Stimulated activated CD4-positive, alpha-beta T cell treated with anti-CD3 and anti-CD28 coated beads, Interleukin-12 subunit alpha, Interleukin-12 subunit beta, amount 100 ng/mL, for 4 hours (primary cell): ENCODE measurements around the gene NR2F1-AS1.
"Not testable (repeated sequence)": the region's sequence is repeated elsewhere in the genome, so short reads cannot be mapped to it uniquely, and the experiment has no call there.

Experiments used
- DNase-seq: peaks from one replicate; pipeline ENCODE4 v3.0.0-alpha.2; 2020

NR2F1-AS1 gene

DNA sequence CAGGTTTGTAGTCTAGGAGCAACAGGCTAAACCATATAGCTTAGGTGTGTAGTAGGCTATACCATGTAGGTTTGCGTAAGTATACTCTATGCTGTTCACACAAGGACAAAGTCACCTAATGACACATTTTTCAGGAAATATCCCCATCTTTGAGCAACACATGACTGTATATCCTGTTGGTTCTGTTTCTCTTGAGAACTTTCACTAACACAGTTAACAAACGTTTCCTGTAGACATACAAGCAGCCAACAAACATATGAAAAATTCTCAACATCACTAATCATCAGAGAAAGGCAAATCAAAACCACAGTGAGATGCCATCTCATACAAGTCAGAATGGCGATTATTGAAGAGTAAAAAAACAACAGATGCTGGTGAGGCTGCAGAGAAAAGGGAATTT is 68.2 kb downstream of the NR2F1-AS1 start:
- DNase-seq = no peak

DNA sequence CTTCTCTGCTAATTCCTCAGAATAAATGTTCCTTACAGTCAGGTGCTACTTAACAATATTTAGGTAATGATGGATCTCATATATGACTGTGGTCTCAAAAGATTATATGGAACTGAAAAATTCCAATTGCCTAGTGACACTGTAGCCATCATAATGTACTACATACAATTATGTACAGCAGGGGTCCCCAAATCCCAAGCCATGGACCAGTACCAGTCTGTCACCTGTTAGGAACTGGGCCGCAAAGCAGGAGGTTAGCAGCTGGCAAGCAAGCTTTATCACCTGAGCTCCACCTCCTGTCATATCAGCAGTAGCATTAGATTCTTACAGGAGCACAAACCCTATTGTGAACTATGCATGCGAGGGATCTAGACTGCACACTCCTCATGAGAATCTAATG is 69.6 kb downstream of the NR2F1-AS1 start:
- no peak for DNase-seq

DNA sequence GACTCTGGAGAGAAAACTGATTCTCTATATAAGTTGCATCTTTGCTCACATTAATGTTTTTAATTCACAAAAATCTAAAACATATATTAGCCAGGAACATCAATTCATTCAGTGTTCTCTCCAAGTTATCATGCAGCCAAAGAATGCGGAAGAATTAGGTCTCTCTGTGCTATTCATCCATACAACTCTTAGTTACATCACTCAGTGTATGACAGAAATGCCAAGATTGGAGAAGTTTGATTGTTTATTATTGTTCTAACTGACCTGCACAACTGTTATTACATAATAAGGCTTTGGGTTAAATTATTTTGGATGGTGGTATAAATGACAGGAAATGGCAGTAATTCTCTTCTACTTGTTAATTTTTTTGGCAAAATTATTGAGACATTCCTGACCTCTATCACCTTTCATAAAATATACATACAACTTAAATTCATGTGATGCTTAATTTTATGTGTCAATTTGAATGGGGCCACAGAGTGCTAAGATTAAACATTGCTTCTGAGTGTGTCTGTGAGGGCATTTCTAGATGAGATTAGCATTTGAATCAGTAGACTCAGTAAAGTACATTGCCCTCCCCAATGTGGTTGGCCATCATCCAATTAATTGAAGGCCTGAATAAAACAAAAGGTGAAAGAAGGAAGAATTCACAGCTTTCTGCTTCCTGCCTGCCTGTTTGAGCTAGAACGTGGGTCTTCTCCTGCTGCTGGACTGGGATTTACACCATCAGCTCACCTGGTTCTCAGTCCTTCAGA is 70.2 kb downstream of the NR2F1-AS1 start:
- no peak for DNase-seq

DNA sequence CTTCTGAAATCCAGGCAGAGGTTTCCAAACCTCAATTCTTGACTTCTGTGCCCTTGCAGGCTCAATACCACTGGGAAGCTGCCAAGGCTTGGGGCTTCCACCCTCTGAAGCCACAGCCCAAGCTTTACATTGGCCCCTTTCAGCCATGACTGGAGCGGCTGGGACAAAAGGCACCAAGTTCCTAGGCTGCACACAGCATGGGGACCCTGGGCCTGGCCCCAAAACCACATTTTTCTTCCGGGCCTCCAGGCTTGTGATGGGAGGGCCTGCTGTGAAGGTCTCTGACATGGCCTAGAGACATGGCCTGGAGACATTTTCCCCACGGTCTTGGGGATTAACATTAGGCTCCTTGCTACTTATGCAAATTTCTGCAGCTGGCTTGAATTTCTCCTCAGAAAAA is 75.5 kb downstream of the NR2F1-AS1 start:
- DNase-seq = not testable (repeated sequence)

DNA sequence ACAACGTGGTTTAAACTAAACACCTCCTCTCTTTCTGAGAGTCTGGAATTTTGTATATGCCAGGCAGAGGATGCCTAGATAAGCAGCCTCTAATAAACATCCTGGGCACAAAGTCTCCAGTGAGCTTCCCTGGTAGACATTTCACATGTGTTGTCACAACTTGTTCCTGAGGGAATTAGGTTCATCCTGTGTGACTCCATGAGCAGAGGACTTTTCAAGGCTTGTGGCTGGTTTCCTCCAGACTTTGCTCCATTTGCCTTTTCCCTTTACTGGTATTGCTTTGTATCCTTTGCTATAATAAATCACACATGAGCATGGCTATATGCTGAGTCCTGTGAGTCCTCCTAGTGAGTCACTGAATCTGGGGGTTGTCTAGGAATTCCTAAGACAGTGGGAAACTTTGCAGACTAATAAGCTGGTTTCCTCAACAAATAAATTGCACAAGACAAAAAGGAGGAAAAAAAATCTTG is 77.4 kb downstream of the NR2F1-AS1 start:
- DNase-seq = no peak

DNA sequence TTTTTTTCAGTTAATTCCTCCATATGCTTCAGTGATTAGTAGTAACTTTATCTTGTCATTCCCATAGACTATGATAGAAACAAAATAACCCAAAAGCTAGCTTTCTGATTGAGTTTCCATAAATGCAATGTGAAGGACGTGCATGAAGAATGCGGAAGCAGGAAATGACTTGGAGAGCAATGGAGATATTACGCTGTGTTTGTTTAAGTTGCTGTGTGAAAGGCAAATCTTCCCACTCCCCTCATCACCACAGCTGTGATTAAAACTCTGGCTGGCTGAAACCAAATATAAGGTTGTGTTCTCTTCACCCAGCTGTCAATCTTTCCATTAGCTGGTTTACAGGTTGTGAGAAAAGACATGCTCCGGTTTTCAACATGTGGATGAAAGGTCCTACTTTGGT is 83.9 kb downstream of the NR2F1-AS1 start:
- DNase-seq = no peak

DNA sequence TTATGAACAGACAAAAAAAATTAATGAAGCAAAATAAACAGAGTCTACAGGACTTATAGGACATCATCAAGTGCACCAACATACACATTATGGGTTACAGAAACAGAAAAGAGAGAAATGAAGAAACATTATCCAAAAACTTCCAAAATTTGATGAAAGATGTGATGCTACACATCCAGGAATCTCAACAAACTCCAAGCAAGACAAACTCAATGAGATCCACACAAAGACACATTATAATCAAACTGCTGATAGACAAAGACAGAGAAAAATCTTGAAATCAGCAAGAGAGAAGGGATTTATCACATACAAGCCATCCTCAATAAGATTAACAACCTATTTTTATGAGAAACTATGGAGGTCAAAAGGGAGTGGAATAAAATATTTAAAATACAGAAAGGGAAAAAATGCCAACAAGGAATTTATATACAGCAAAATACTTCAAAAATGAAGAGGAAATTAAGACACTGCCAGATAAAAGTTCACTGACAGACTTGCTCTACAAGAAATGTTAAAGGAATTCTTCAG is 101.0 kb downstream of the NR2F1-AS1 start:
- DNase-seq = no peak

DNA sequence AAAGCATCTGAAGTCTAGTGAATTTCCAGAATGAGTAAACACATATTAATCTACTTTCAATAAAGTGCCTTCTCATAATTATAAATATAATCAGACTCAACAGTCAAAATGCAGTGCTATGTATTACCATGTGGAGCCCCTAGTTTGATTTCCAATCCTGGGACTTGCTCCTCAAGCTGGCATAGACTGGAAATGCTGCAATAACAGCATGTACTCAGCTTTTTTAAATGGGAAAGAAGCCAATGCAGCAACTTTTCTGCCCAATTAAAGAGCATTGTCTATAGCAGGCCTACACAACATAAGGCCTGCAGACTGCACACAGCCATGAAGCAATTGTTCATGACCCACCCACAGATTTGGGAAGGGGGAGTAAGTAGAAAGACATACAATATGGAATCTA is 103.2 kb downstream of the NR2F1-AS1 start:
- DNase-seq = no peak

DNA sequence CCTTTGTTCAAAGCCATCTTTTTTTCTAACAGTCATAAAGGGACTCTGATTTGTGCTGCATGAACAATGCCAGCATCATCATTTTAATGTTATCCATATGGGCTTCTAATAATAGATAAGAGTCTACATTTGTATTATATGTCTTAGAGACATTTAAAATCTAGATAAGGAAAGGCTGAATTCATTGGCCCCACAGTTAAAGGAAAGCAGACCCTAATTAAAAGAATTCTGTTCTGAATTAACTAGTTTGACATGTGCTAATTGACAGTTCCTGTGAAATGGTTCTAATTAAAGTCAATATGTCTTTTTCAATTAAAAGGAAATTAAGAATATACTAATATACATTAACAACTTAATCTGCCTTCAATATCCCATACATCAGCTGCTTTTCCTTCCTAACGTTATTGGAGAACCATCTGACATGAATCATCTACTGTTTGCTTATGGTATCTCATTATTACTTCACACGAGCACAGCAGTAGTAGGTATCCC is 104.7 kb downstream of the NR2F1-AS1 start:
- no peak for DNase-seq

DNA sequence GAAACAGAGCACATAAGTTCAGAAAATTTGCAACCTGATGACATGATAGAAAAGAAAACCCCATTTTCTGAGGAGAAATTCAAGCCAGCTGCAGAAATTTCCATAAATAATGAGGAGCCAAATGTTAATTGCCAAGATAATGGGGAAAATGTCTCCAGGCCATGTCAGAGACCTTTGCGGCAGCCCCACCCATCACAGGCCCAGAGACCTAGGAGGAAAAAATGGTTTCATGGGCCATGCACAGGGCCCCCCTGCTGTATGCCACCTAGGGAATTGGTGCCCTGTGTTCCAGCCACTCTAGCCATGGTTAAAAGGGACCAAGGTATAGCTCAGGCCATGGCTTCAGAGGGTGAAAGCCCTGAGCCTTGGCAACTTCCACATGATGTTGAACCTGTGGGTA is 118.1 kb downstream of the NR2F1-AS1 start:
- DNase-seq = no peak

DNA sequence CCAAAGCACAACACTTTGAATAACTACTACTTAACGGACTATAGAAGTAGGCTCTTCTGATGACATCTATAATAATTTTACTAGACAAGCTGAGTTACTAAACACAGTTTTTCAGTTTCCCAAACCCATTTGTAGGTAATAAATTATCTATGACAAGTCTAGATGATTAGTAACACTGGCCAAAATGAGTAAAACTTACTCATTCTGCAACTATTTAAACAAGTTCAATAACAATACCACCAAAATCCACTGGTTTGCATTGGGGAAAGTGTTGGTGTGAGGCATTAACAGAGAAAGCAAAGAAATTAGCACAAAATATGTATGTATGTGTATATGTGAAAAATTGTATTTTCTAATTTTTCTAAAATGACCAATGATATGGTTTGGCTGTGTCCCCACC is 119.3 kb downstream of the NR2F1-AS1 start:
- DNase-seq = no peak

DNA sequence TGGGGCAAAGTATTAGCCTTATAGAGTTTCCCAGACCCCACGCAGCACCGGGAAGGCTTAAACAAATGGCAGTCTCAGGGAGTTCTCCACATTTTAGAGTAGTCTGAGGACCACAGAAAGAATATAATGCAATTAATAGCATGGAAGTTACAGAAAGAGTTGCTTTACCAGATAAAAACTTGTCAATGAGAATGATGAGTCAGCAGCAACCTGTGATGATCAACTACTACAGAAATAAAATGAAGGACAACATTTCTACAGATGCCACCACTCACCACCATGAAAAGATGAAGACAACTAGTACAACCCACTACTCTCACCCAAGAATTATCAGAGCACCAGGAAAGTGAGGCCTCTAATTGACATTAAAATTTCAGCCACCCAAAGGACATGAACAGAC is 120.7 kb downstream of the NR2F1-AS1 start:
- no peak for DNase-seq

DNA sequence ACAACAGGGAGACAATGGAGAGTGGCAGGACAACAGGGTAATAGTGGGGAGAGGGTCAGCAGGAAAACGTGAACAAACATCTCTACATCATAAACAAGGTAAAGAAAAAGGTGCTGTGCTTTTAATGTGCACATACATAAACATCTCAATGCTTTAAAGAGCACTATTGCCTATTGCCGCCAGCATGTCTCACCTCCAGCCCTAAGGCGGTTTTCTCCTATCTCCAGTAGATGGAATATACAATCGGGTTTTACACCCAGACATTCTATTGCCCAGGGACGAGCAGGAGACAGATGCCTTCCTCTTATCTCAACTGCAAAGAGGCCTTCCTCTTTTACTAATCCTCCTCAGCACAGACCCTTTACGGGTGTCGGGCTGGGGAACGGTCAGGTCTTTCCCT is 124.2 kb downstream of the NR2F1-AS1 start:
- not testable (repeated sequence) for DNase-seq

DNA sequence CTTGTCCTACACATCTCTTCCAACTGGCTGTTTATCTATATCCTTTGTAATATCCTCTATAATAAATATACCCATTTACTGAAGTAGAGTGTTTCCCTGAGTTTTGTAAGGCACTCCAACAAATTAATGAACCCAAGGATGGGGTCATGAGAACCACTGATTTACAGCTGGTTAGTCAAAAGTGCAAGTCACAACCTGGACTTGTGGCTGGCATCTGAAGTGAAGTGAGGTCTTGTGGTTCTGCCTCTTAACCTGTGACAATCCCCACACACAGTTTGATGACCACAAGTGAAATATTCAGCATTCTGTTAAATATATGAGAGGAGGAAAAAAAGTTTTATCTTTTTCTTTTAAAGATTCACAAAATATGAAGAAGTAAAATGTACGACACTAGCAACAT is 126.1 kb downstream of the NR2F1-AS1 start:
- no peak for DNase-seq

DNA sequence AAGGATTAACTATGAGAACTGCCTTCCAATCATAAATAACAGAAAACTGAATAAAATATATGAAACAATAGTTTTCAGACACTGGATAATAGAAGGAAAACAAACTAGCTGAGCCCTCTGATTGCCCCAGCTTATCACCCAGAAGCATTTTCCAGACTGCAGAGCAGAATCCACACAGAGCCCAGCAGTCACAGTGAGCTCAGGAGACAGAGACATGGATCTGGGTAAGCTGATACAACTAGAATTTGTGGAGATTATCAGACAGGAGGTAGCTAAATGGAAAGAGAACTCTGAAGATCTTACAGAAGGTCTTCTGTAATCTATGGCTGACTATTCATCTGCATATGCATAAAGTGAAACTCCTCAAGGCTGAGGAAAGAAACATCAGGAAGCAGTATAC is 128.8 kb downstream of the NR2F1-AS1 start:
- DNase-seq = no peak

DNA sequence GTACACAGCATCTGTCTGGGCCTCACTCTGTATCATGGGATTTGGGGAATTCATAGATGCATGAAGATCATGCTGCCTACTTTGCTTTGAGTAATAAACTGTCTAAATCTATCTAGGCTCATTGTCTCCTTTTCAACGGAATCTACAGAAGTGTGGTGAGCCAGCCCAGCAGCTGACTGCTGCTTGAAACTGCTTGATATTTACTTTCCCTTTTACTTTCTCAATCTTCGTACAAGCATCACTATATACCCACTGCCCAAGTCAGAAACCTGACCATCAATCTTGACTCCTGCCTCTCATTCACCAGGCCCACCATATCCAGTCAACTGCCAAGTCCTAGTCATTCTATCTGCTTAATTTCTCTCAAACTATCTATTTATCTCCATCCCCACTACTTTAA is 142.9 kb downstream of the NR2F1-AS1 start:
- no peak for DNase-seq

DNA sequence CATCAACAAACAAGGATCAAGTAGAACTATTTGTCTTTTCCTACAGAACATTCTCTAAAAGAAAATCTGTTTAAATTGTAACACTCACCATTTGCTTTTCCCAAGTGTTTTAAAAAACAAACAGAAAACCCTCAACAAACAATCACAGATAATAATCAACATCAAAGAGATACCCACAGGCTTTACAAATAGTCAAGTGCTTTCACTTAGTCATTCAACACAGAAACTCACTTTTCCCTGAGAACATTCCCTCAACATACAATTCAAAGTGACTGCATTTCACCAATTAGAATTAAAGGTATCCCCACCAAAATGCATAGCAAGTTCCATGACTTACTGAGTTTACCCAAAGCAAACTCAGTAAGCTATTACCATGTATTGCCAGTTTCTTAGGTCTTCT is 144.9 kb downstream of the NR2F1-AS1 start:
- no peak for DNase-seq

DNA sequence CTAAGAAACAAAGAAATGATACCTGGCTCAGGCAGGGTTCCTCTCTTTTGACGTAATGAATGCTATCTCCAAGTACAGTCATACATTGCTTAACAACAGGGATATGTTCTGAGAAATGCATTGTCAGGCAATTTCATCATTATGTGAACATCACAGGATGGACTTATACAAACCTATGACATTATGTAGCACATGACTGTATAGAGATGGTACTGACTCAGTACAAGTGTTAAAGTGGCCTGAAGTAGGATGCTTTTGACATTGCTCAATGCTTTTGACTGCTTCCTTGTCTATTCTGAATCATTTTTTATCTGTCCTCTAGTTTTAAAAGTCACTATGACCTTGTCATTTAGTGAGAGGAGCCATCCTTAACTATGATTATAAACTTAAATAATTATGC is 147.6 kb downstream of the NR2F1-AS1 start:
- DNase-seq = no peak

DNA sequence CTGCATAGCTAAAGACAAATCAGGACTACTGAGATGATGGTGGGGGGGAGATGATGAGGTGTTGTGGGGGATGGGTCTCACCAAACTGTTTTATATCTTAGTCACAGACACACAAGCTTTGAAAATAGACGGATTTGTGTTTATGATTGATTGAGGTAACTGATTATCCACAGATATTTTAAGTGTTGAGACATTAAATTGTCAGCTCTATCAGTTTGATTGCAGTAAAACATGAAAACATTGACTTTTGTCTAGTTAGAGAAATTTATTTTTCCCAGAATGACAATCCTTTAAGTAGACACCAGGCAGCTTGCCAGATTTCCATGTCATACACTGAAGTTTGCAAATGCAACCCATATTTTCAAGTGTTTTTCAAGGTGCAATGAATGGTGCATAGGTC is 149.8 kb downstream of the NR2F1-AS1 start:
- no peak for DNase-seq

DNA sequence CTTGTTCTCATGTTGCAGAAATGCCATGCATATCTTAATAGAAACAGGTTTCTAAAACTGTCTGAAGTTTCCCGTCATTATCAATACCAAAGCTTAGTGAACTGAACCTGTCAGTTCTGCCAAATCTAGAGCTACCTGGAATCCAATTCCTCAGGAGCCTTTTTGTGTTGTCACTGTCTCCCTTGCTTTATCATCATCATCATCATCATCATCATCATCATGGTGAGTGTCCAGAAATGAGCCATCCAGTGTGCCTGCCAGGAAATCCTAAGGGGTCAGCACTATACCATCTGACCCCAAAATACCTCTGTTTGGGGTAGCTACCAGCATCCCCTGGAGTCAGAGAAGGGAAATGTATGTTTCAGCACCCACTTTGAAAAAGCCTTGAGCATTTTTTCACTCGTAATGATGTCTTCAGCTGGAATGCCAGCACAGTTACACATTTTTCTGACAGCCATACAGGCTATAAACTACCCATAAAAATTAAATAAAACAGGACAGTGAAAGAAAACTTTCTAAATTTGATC is 150.3 kb downstream of the NR2F1-AS1 start:
- no peak for DNase-seq

DNA sequence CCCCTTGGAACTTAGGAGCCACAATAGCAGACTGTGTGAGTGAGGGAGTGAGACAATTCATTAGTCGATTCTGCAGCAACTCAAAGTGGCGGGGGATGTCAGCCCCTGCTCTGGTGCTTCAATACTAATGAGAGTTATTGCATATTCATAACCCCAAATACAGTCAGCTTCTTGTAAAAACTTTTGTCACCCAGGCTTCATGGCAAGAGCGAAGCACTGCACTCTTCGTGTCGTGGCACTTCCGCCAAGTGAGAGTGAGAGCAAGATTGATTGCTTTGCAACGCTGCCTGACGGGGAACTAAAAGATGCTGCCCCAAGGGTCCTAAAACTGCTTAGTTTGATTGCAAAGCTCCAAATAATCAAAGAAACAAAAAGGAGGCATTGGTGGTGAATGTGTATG is 150.9 kb downstream of the NR2F1-AS1 start:
- no peak for DNase-seq

DNA sequence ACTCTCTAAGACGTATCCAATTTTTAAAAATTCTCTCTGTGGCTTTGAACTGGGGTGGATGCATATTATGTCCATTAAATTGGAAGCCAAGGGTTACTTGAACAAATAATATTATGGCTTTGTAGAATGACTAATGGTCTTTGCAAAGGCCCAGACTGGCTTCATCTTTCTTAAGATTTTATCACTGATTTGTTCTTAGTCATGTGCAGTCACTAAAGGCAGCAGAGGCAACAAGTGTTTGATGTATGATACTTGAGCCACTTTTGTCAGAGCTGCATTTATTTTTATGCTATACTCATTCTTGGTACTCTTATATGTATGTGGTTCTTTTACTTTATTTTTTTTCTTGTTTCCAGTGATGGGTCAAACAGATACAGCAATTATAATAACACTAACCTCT is 152.2 kb downstream of the NR2F1-AS1 start:
- no peak for DNase-seq

DNA sequence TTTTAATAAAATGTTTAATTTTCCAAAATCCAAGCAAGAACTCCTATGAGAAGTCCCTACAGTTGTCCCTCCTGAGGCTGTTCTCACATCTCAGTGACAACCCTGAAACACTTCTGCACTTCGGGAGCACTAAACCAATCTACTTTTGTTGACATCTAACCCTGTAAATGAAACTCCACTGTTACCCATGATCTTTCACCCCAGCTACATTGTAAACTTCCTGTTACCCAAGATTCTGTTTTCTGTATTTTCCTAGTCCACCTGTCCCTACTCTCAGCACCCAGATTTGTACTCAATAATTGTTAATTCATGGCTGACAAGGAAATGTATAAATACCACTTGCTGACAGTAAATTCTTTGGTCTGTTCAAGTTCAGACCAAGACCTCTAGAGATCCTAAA is 153.7 kb downstream of the NR2F1-AS1 start:
- DNase-seq = no peak

DNA sequence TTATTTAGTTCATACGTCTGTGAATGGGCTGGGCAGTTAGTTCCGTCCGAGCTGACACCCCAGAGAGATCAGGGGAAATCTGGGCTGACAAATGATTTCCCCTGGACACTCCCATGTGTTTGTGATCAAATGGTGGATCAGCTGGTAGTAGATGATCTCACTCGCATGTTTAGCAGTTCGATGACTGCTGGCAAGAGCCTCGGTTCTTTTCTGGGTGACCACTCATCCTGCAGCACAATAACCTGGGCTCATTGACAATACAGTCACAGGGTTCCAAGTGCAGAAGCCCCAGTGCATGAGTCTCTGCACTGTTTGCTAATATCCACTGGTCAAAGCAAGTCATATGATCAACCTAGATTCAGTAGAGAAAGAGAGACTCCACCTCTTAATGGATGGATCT is 155.9 kb downstream of the NR2F1-AS1 start:
- no peak for DNase-seq

DNA sequence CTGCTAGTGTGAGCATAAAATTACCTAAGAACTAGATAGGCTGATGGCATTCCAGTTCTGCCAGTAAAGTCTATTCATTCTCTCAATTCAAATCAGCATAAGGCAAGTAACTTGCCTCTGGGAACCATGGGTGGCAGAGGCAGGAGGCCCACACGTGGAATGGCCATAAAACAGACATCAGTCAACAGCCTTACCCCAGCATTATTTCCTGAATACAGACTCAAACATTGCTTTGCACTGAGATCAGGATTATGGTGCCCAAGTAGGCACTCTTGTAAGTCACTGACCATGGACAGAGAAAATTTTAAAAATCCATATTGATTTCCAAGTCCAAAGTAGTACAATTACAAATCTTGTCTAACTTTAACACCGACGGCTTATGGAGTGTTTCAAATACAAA is 157.7 kb downstream of the NR2F1-AS1 start:
- no peak for DNase-seq
